ENCODE results near the gene RPS14.

GRCh38 chr5:150457562-150458240 lies 8.2 kb upstream of the RPS14 start:
- TF ChIP-seq CREB1 (CRISPR knock-in tag; IDR thresholded peaks at IDR 0.05) (no peak), ETV6 (CRISPR knock-in tag; IDR thresholded peaks at IDR 0.05) (no peak), CTCF (IDR thresholded peaks at IDR 0.05) (no peak), USF2 (CRISPR knock-in tag; IDR thresholded peaks at IDR 0.05) (no peak), MYBL2 (CRISPR knock-in tag; IDR thresholded peaks at IDR 0.05) (no peak), ATF3 (CRISPR knock-in tag; conservative IDR thresholded peaks at IDR 0.05) (no peak), ESRRA (CRISPR knock-in tag; IDR thresholded peaks at IDR 0.05; ENCODE audit: borderline replicate concordance) (no peak), NFYB (CRISPR knock-in tag; conservative IDR thresholded peaks at IDR 0.05; ENCODE audit: low read depth) (no peak), CBFB (CRISPR knock-in tag; IDR thresholded peaks at IDR 0.05; ENCODE audit: low read depth) (no peak)
